ENCODE measurements around the gene SIT1. TPM values are rescaled to one million over a fixed set of nuclear protein-coding genes. Genes with fewer than 3 reads are reported as not detected.

The SIT1 gene
- total and polyA plus RNA-seq, 2 experiments from 2014 or later: 0.21 TPM; not detected in 1

GRCh38 chr9:35619800-35620158 is 31.0 kb downstream of the SIT1 start:
- Histone ChIP-seq H3K27me3 (peaks cover 38% of the 10 kb centered on the region), H3K9me3 (ENCODE audit: low read depth) (no peaks in the 10 kb centered on the region), H3K4me1 (ENCODE audit: low read depth) (no peaks in the 10 kb centered on the region), H3K4me3 (no peak overlapping the region), H3K36me3 (no peaks in the 10 kb centered on the region), H3K27ac (no peak overlapping the region)
- DNase-seq (ENCODE audit: low read depth in 1 of 2, low spot score in 1 of 2): no peak
- TF ChIP-seq CTCF (IDR thresholded peaks at IDR 0.05; ENCODE audit: low read depth, low read length): no peak

GRCh38 chr9:35618854-35619799 is 31.6 kb downstream of the SIT1 start:
- DNase-seq (ENCODE audit: low read depth in 1 of 2, low spot score in 1 of 2): no peak

GRCh38 chr9:35618325-35618727 is 32.4 kb downstream of the SIT1 start, which contains the start of gene CD72:
TSS of gene CD72 (minus strand) at chr9:35618413. CDS start at chr9:35618303, 110 bp downstream.
- Histone ChIP-seq H3K4me3 (peak within 1 kb of the TSS; percentile 28), H3K9me3 (ENCODE audit: low read depth) (no peaks in the 10 kb centered on the region), H3K36me3 (no peaks in the 10 kb centered on the region), H3K27ac (no peak within 1 kb of the TSS), H3K27me3 (peaks cover 42% of the 10 kb centered on the region), H3K4me1 (ENCODE audit: low read depth) (no peaks in the 10 kb centered on the region)
- no peak for TF ChIP-seq CTCF (IDR thresholded peaks at IDR 0.05; ENCODE audit: low read depth, low read length)
- DNase-seq (ENCODE audit: low read depth in 1 of 2, low spot score in 1 of 2): no peak

More at GRCh38 chr9:35618854-35619799, 31.6 kb downstream of the SIT1 start:
- no peak overlapping the region for H3K4me3 ChIP-seq
- H3K4me1 ChIP-seq (ENCODE audit: low read depth): no peaks in the 10 kb centered on the region
- no peak for TF ChIP-seq CTCF (IDR thresholded peaks at IDR 0.05; ENCODE audit: low read depth, low read length)
- H3K9me3 ChIP-seq (ENCODE audit: low read depth): no peaks in the 10 kb centered on the region
- peaks cover 42% of the 10 kb centered on the region for H3K27me3 ChIP-seq
- H3K27ac ChIP-seq: no peak overlapping the region
- H3K36me3 ChIP-seq: no peaks in the 10 kb centered on the region

- no peak for TF ChIP-seq CTCF (IDR thresholded peaks at IDR 0.05; ENCODE audit: low read depth, low read length)
- H3K9me3 ChIP-seq (ENCODE audit: low read depth): no peaks in the 10 kb centered on the region
- H3K4me1 ChIP-seq (ENCODE audit: low read depth): no peaks in the 10 kb centered on the region
- no peak overlapping the region for H3K4me3 ChIP-seq
- no peak for DNase-seq (ENCODE audit: low read depth in 1 of 2, low spot score in 1 of 2)
- H3K27me3 ChIP-seq: peaks cover 42% of the 10 kb centered on the region
- H3K36me3 ChIP-seq: no peaks in the 10 kb centered on the region
- H3K27ac ChIP-seq: no peak overlapping the region
Observed at GRCh38 chr9:35617548-35617947, 33.2 kb downstream of the SIT1 start.

- Histone ChIP-seq H3K4me1 (ENCODE audit: low read depth) (no peaks in the 10 kb centered on the region), H3K27me3 (peaks cover 42% of the 10 kb centered on the region), H3K36me3 (no peaks in the 10 kb centered on the region), H3K9me3 (ENCODE audit: low read depth) (no peaks in the 10 kb centered on the region), H3K27ac (no peak overlapping the region), H3K4me3 (peak overlapping the region; percentile 28)
- peak; percentile 69 to 75 for DNase-seq (ENCODE audit: low read depth in 1 of 2, low spot score in 1 of 2)
- TF ChIP-seq CTCF (IDR thresholded peaks at IDR 0.05; ENCODE audit: low read depth, low read length): no peak
Observed at GRCh38 chr9:35616681-35617459, 33.9 kb downstream of the SIT1 start.

All from cardiac muscle cell (in vitro differentiated cells and primary cell).